SH-SY5Y (cell line): Measurements from ENCODE around the gene MAT2A.

Source experiments
- GATA2 ChIP-seq: IDR thresholded peaks from 2 replicates; pipeline ENCODE4 v1.6.1; 2011; ENCODE audit warnings: mild to moderate bottlenecking, low read depth, low read length
- GATA3 ChIP-seq: IDR thresholded peaks from 2 replicates; pipeline ENCODE4 v1.6.1; 2011; ENCODE audit warnings: low read depth, mild to moderate bottlenecking, low read length, moderate library complexity

DNA sequence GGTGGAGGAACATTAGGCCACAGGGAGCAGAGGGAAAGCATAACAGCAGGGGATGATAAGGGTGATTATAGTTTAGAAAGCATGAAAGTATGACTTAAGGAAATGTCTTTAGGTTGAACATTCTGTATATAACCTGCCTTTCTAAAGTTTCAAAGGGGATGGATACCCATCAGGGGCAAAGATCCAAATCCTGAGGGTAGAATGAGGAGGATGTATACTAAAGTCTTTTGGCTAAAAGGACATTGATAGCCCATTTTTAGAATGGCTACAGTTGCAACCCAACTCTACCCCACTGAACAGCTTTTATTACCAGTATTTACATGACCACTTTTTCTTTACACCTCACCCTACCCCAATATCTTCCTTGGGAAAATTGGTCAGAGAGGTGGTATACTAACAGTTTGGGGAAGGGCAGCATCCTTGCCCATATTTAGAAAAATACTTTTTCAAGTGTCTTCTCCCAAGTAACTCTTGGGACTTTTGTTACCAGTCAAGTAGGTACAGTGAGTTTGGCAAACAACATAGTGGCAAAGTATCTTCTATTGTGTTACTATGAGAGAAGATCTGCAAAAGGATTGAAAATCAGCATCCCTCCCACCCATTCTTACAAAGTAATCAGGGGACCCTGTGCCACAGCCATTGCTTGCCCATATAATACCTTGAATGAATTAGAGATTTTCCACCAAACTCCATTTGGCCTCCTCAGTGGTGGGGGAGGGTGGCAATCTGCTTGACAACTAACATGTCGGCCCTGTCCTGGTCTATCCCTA lies 8.3 kb downstream of the MAT2A start:
- TF ChIP-seq GATA2 (no peak), GATA3 (no peak)
